ENCODE data around the gene SPTBN1.

Gene SPTBN1

DNA sequence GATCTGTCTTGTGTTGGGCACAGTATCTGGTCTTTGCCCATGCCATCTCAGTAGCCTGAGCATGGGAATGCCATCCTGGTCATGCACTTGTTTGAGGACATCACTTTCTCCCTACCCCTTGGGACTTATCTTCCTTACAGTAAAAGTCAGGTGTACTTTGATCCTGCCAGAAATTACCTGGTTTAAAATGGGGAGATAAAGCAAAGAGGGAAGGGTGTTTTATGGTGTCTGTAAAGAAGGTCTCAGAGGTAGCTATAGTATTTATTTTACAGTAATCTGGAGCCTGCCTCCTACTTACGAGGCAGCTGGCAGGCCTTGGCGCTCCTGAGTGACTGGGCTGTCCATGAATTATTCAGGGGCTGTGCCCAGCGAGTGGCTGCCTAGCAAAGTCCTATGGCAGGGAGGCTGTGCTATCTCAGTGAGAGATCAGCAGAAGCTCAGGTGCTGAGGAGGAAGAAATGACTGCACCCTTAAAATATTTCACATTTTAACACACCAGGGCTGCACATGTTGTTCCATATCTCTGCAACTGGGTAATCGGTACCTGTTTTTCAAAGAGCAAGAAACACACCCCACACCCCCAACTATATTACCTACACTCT, 93.9 kb downstream of the SPTBN1 start:
- DNase-seq = peak in 13 of 56 donors; percentile 8 to 41 (median 25)

DNA sequence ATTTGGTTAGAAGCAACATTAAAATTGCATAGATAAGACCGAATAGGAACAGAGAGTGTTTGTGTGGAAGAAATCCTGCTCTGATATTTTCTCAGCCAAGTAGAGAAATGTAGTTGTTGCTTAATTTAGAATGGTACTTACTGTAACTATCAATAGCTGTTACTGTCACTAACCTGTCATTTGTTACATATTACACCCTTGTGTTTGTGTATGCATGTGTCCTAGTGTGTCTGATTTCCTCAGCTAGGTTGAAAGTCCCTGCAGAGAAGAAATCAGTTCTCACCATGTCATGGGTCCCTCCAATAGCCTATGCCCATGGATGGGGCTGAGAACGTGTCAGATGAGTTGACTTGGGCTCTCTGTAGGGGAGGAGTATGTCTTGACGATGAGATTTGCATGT, 94.4 kb downstream of the SPTBN1 start:
- no peak for DNase-seq

DNA sequence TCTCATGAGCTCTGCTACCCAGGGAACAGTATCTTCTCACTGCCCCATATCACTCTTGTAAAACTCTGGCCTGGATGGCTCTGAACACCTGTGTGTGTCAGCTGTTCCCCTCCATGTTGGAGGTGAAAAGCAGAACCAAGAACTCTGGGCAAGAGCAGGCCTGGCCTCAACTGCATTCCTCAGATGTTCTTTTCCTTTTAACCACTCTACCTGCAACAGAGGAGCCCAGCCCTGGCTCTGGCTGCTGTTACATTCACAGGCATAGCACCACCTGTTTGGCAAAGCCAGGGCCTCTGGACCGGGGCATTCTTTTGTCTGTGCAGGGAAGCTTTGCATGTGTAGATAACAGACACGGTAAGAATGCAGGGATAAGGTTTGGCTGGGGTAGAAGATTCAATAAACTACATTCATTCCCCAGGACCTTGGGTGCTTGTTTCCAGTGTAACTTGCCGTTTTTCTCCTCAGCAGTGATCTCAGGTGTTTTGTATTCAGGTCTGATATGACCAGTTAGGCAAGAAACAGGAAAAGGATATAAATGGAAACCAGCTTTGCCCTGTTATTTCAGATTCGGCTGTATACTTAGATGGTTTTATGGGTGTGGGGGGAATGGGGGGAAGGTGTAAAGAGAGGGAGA, 95.1 kb downstream of the SPTBN1 start:
- no peak for DNase-seq

DNA sequence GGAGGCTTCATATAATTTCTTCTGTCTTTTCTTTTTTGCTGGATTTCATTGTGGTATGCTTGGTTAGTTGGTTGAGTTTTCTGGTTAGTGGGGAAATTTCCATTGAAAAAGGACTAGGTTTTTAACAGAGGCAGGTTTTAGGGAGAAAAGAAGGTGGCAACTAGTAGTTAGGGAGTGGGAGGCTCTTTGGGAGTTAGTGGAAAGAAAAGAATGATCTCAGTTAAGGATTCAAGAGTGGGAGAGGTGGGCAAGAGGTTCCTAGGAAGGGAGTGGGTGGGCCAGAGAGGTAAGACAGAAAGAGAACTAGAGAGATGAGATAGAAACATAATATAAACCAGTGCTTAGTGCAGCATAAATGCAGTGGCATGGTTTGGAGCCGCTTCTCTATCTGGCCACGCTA, 96.9 kb downstream of the SPTBN1 start:
- no peak for DNase-seq

DNA sequence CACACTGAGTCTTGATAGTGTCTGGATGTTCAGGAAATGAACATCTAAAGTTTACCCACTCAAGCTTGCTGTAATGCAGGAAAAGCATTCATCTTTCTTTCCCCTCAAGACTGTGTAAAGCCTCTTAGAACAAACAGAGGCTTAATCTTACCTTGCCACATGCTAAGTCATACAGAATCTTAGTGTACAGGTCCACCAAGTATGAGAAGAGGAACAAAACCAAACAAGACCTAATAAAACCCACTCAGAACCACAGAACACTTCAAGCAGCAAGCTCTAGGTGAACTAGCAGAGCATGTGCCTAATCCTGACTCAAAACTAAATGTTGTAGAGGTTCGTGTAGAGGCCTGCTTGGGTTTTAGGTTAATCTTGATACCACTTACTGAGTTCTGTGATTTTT, 97.6 kb downstream of the SPTBN1 start:
- no peak for DNase-seq

DNA sequence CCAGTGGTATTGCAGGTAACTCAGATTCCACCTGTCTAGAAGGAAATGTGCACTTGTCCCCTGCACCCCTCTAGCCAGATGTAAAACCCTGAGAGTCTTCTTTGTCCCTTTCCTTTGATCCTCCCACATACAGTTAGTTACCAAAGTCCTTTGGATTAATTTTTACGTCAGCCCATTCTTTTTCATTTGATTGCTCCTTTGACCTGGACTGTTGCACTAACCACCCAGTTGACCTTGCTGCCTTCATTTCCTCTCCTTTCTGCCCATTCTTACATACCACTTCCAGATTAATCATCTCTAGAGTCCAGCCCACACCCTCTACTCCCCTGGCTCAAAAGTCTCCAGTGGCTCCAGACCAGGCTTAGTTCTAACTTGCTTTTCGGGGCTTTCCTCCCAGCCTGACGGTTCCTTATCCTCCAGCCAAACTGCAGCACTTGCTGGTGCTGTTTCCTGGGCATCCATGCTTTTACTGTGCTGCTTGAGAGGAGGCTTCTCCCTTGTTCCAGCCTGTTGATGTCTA, 99.3 kb downstream of the SPTBN1 start:
- no peak for DNase-seq

DNA sequence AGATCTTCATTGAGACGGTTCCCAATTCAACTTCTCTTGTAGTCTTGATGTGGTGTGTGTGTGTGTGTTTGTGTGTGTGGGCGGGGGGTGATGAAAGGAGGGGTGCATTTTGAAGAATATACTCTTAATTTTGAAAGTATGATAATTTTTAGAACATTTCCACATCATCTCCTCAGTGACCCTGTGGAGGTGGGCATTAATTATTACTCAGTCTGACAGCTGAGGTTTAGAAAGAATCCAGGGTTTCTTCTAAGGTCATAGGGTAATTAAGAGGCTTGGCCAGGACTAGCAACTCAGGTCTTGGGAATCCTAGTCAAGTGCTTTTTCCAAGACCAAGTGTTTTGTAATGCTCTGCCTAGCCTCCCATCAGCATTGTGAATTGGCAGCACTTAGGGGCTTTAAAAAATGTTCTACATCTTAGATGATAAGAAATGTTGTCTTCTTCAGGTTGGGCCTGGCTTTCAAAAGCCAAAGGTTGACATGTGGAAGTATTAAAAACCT, 100.5 kb downstream of the SPTBN1 start:
- no peak for DNase-seq

DNA sequence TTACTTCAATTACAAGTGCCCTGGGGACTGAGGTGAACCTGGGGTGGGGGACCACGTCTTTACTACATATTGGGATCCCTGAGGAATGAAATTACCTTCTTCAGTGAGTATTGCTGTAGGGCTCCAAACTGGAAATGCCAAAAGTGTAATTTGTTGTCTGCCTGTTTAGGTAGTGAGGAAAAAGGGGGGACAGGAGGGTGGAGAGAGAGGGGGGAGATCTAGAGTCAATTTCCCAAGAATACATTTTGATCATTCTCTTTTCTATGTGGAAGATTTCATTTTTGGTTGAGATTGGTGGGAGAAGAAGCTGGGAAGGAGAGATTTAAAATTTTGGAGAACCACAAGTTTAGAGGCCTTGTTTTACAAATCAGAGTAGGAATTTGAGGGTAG, 101.1 kb downstream of the SPTBN1 start:
- no peak for DNase-seq

DNA sequence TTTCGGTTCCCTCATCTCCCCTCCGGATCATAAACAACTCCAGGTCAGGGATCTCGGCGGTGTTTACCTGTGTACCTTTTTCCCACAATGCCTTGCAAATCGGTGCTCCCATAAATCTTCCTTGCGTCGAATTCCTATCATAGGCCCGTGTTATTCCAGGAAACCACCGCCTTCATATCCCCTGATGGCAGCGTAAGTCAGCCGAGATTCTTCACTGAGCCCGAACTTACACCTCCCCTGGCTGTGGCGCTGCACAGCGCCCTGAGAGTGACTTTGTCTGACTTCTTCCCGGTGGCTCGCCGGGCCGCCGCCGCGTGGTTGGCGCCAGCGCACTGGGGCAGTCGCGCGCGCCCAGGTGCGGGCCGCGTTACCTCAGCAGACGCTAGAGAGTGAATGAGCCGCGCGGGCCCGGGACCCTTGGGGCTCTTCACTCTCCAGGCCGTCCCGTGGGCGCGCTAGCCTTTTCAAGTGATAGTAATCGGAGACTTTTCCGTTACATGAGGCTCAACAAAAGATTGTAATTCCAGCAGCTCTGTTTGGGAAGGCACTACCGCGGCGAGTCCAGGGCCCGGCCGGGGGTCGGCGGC, 101.6 kb downstream of the SPTBN1 start:
- peak in 14 of 56 donors; percentile 14 to 39 (median 20) for DNase-seq

DNA sequence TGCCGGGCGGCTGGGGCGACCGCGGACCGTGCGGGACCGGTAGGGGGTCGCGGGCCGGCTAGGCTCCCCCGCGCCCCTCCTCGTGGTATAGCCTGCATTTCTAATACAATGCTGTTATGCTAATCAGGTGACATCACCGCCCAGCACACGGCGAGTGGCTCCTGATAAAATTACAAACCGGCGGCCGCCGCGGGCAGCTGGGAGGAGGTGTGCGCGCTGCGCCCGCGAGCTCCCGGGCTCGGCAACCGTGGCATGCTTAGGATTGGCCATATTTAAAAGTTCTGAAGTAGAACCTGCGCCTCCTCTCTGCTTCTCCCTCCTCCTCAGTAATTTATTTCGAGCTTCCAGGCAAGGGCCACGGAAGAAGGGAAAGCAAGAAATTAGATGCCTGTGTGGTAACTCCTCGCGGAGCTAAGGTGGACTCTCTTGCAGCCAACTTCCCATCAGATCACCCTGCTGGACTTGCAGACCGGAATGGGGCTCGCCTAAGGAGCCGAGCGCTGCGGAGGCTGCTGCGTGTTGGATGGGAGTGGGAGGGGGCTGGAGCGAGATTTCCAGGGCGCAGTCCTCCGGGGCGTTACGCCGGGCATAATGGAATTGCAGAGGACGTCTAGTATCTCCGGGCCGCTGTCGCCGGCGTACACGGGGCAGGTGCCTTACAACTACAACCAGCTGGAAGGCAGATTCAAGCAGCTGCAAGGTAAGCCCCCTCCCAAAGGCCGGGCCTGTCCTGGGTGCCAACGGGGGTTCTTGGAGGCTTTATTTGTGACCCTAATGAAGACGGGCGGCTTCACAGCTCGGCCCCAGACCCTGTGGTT, 102.3 kb downstream of the SPTBN1 start:
- DNase-seq = peak in 5 of 56 donors; percentile 7 to 55 (median 18)

DNA sequence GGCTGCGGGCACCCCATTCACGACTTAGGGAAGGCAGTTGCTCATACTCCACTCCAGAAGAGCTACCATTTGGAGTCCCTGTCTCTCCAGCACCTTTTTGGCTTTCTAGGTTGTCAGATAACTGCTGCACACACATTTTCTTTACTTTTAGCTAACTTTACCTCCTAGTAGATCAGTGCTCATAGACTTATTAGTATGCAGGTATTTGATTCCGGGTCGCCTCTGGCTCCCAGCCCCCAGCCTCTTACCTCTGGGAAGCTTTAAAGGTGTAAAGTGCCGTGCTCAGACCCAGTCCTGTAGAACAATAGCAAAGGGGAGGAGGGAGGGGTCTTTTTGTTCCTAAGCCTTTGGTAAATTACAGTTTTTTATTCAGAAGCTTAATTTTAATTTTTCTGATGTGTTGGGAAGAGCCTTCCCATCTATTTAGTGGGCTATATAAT, 102.9 kb downstream of the SPTBN1 start:
- DNase-seq = no peak

DNA sequence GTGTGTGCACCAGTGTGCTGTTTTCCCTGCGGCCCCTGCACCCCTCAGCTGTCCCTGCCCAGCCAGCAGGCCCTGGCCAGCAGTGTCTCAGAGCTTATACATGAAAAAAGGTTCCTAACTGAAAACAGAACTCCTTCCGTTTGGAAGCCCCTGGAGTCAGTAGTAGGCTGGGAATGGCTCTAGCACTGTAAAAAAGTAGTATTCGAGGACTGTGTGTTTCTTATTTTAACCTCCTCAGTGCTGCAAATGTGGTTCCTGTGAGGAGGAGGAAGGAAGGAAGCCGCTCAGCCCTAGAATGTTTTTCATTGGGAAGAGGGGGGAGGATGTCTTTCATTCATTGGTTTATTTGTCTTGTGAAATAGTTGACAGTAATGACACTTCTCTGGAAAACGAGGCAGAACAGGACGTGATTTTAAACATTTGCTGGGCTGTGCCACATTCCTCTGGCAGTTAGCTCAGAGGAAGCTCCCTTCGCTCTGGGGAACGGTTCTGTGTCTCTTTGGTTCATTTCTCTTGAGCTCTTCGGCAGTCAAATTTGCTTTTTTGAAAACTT, 103.5 kb downstream of the SPTBN1 start:
- peak in 8 of 56 donors; percentile 16 to 45 (median 20) for DNase-seq

DNA sequence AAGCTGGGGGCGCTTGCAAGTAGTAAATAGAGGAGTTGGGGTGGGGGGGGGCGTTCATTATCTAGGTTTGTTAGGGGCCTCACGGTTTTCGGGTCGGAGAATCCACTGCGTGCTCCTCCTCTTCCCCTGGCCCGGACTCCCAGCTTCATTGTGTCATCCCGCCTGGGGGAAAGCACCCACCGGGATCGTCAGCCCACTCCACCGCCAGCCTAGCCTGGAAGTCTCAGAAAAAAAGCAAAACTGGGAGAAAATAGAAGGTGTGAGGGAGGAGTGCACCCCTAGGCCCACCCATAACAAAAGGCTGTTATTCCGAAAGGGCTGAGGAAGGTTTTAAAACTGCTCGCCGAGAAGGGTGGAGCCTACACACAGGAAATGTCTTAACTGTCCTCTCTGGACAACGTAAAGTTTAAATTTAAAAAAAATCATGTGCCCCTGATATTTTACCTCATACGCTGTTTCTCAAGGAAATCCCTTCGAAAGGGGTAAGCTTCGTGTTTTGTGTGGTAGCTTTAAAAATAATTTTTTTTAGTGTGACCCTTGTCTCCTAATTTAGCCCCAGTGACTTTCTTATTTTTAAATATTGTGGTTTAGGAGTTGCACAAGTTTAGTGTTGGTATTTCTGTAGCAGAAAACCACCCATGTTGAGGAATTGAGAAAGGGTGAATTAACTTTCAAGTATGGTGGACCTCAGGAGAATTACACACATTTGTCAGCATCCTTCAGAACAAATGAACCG, 104.2 kb downstream of the SPTBN1 start:
- DNase-seq = peak in 1 of 56 donors; percentile 14

DNA sequence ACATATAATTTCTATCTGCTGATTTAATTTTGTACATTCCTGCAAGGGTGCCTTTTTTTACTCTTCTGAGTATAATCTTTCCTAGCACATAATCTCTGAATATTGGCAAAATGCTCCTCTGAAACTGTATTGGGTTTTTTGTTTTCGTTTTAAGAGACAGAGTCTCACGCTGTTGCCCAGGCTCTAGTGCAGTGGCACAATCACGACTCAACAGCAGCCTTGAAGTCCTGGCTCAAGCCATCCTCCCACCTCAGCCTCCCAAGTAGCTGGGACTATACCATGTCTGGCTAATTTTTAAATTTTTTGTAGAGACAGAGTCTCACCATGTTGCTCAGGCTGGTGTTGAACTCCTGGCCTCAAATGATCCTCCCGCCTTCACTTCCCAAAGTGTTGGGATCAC, 104.9 kb downstream of the SPTBN1 start:
- DNase-seq = no peak

DNA sequence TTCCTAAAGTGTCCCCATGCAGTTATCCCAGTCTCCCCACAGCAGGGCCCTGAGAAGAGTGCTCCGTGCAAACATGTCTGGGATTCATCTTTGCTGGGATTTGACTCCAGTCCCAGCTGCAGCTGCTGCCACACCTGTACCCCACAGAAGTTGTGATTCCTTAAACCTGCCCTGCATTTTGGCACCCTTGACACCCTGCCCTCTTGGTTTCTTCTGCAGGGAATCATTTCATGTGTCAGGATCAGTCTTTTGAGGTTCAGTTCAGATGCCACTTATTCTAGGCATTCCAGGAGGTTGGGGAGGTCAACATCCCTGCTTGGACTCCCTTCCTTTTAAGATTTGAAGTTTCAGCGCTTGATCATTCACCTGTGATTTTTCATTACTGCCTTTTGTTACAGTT, 108.3 kb downstream of the SPTBN1 start:
- no peak for DNase-seq

DNA sequence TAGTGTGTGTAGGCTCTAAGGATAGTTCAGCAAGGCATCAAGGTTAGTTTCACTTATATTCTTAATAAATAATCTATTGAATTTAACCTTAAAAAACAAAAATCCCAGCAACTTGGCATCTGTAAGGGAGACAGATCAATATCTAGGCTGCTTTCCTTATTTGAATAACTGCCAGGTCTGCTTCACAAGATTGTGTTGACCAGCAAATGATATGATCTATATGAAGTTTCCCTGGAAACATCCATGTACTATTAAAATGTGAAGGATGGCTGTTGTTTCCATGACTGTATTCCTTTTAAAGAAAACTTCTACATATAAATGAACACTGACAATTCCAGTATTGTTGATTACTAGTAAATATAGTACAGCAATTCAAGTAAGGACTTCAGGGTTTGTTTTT, 109.4 kb downstream of the SPTBN1 start:
- DNase-seq = no peak

DNA sequence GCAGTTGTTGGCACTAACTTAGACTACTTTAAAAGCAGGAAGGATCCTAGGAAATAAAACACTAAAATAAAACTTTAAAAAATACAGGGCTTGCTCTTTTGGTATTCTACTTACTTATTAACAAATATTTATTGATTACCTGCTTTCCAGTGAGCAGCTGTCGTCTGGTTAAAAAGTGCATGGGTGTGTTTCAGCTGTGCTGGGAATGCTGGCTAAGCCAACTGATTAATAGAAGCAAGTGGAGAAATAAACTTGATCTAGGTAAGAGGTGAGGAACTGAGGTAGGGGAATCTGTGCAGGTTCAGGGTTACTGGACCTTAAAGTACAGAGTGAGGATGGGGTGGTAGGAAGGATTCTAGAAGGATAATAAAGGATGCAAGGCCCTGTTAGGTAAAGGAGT, 110.8 kb downstream of the SPTBN1 start:
- DNase-seq = no peak

DNA sequence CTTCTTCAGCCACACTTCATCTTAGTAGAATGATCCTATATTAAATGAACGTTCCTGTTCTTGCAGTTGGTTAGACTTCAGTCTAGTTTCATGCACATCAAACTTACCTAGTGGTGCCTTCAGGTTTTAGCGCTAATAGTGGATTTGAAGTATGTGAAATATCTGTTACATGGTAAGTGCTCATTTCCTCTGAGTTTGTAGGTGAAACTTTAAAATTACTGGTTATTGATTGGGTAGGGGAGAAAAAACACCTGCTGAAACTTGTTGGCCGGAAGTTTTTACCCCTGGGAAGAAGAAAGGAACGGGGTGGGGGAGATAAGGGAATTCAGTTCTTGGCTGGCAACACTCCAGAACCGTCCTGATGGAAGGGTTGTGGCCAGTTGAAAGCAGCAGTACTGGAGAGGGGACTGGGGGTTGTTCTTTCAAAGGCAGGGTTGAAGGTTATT, 112.8 kb downstream of the SPTBN1 start:
- DNase-seq = no peak

DNA sequence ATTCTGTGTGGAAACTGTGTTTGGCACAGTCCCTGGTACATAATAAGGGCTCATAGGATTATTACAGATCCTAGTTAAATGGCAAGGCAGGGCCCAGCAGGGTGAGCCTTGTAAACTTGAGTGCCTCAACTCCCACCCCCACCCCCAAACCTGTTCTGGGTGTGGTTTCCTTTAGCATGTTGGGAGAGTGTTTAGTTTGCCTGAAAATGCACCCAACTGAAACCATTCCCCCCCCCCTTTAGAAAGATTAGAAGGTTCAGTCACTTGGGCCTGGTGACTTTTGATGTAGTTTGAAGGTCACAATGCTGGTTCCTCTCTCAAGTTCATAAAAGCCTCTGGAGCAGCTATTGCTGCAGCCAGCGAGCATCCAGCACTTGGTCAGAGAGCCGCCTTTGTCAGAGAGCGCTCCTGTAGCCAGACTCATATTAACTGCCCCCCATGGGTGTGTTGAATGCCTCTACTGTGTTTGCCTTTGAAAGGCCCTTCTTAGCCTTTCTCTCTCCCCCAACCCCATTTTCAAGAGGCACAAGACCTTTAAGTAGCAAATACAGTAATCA, 113.7 kb downstream of the SPTBN1 start:
- DNase-seq = peak in 4 of 56 donors; percentile 4 to 18 (median 15)

DNA sequence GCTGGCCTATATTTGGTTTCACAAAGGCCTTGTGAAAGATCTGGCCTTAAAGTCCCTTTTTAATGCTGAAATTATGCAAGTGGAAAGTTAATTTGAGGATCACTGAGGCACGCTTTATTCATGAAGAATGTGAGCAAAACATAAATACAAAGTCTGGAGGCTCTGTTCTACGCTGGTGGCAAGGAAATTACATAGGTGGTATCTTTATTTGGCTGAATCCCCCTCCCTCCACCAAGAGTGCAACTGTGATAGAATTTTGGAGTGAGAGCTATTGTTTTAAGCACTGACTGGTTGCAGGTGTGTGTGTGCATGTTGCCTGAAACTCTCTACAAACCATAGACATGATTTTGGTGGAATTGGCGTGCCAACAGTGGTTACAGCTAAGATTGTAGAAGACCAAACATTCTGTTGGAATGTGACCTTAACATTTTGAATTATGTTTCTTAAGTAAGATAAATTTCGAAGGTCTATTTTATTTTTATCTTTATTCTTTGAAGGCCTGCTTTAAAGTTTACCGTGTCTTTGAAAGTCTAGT, 114.3 kb downstream of the SPTBN1 start:
- DNase-seq = no peak
